GM12875 (cell line): ENCODE results near the gene MRM3.

Experiments
- H3K4me3 ChIP-seq: one replicate; pipeline ENCODE4 v1.5.1; 2011; ENCODE audit warnings: low read depth, low read length, control low read depth
- TF ChIP-seq, protein P1 (sequence below): IDR thresholded peaks from 2 replicates; pipeline ENCODE4 v1.5.1; 2011; ENCODE audit warnings: low read depth, mild to moderate bottlenecking, control low read depth, inconsistent platforms, low read length, moderate library complexity, borderline replicate concordance; ENCODE audit not compliant: insufficient read depth

Gene MRM3

GRCh38 chr17:795276-795675 is 13.1 kb downstream of the MRM3 start:
- TF ChIP-seq, protein P1, sequence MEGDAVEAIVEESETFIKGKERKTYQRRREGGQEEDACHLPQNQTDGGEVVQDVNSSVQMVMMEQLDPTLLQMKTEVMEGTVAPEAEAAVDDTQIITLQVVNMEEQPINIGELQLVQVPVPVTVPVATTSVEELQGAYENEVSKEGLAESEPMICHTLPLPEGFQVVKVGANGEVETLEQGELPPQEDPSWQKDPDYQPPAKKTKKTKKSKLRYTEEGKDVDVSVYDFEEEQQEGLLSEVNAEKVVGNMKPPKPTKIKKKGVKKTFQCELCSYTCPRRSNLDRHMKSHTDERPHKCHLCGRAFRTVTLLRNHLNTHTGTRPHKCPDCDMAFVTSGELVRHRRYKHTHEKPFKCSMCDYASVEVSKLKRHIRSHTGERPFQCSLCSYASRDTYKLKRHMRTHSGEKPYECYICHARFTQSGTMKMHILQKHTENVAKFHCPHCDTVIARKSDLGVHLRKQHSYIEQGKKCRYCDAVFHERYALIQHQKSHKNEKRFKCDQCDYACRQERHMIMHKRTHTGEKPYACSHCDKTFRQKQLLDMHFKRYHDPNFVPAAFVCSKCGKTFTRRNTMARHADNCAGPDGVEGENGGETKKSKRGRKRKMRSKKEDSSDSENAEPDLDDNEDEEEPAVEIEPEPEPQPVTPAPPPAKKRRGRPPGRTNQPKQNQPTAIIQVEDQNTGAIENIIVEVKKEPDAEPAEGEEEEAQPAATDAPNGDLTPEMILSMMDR = no peak
- H3K4me3 ChIP-seq = no peak overlapping the region

- no peak overlapping the region for H3K4me3 ChIP-seq
Measured at GRCh38 chr17:795721-796120, 13.6 kb downstream of the MRM3 start.

GRCh38 chr17:796609-797008 is 14.5 kb downstream of the MRM3 start:
- H3K4me3 ChIP-seq = no peak overlapping the region
- TF ChIP-seq, protein P1 = no peak

More at GRCh38 chr17:795721-796120, 13.6 kb downstream of the MRM3 start:
- TF ChIP-seq, protein P1 = no peak

GRCh38 chr17:797236-797840 is 15.2 kb downstream of the MRM3 start:
- H3K4me3 ChIP-seq = no peak overlapping the region
- TF ChIP-seq, protein P1 = no peak

- no peak overlapping the region for H3K4me3 ChIP-seq
Measured at GRCh38 chr17:798246-798645, 16.1 kb downstream of the MRM3 start.

GRCh38 chr17:799261-799660 is 17.1 kb downstream of the MRM3 start:
- TF ChIP-seq, protein P1 = no peak
- H3K4me3 ChIP-seq = no peak overlapping the region

More at GRCh38 chr17:798246-798645, 16.1 kb downstream of the MRM3 start:
- TF ChIP-seq, protein P1 = no peak

- TF ChIP-seq, protein P1 = no peak
- no peak overlapping the region for H3K4me3 ChIP-seq
Measured at GRCh38 chr17:800446-801242, 18.5 kb downstream of the MRM3 start.
